Esophagus muscularis mucosa (tissue), 4 donors: ENCODE data around the gene PLET1.

Experiments
- CTCF ChIP-seq, 3 experiments: fragments of 200-600 bp in 2 of 3; fragments of 450-650 bp in 1 of 3; sonication (generic) in 2 of 3; IDR thresholded peaks; one replicate each; pipeline ENCODE4 v1.5.1; 2017 to 2019; ENCODE audit warnings: antibody characterized with exemption in 3 of 3, mild to moderate bottlenecking in 2 of 3, moderate library complexity in 1 of 3
- EP300 ChIP-seq: sonication (generic); formaldehyde crosslinking; IDR thresholded peaks from one replicate; pipeline ENCODE4 v1.6.1; 2017; ENCODE audit warnings: antibody characterized with exemption
- POLR2A ChIP-seq: fragments of 450-650 bp; IDR thresholded peaks from one replicate; pipeline ENCODE4 v1.6.1; 2017; ENCODE audit warnings: antibody characterized with exemption, moderate library complexity, mild to moderate bottlenecking, low read depth
- POLR2AphosphoS5 ChIP-seq, 2 donors: sonication (generic); formaldehyde crosslinking; IDR thresholded peaks; one replicate each; pipeline ENCODE4 v1.6.1; 2017; ENCODE audit warnings: antibody characterized with exemption in 2 of 2

- TF ChIP-seq CTCF (IDR thresholded peaks at IDR 0.05), result no peak
- no peak for TF ChIP-seq POLR2A
- TF ChIP-seq POLR2AphosphoS5 (IDR thresholded peaks at IDR 0.05), result no peak
- TF ChIP-seq EP300, result no peak
Measured at GRCh38 chr11:112285841-112286311, 25.2 kb upstream of the PLET1 start.
